Ovary (tissue), 9 donors: ENCODE results near the gene SYNM. TPM values are rescaled to one million over a fixed set of nuclear protein-coding genes. Genes with fewer than 3 reads are reported as not detected.
A peak's percentile ranks its signal among the peaks of the same experiment; 100 is the strongest.

ENCODE experiments used
- DNase-seq, 5 donors: peaks; one replicate each; pipeline ENCODE4 v3.0.0-alpha.2; 2019 to 2020
- H3K27ac ChIP-seq, 2 donors: fragments of 200-600 bp; one replicate each; pipeline versions ENCODE4 v1.5.1 to v1.8.0; 2019 to 2022
- H3K27me3 ChIP-seq: fragments of 200-600 bp; one replicate; pipeline ENCODE4 v1.8.0; 2022
- H3K36me3 ChIP-seq: fragments of 200-600 bp; sonication (generic); one replicate; pipeline ENCODE4 v1.5.1; 2019
- H3K4me1 ChIP-seq: one replicate; pipeline ENCODE4 v1.8.1; 2013; ENCODE audit warnings: mild to moderate bottlenecking, moderate library complexity; ENCODE audit not compliant: insufficient read depth
- H3K4me3 ChIP-seq: fragments of 200-600 bp; sonication (generic); one replicate; pipeline ENCODE4 v1.5.1; 2017
- H3K9me3 ChIP-seq, 2 donors: fragments of 200-600 bp in 1 of 2; sonication (generic) in 1 of 2; one replicate each; pipeline versions ENCODE4 v1.5.1 to v1.8.1; 2013 to 2019; ENCODE audit warnings: mild to moderate bottlenecking in 1 of 2, moderate library complexity in 1 of 2
- EP300 ChIP-seq: sonication (generic); formaldehyde crosslinking; IDR thresholded peaks from one replicate; pipeline ENCODE4 v1.6.1; 2017; ENCODE audit warnings: antibody characterized with exemption
- POLR2A ChIP-seq: fragments of 450-650 bp; IDR thresholded peaks from one replicate; pipeline ENCODE4 v1.6.1; 2017; ENCODE audit warnings: antibody characterized with exemption, mild to moderate bottlenecking, moderate library complexity
- WGBS, 3 donors: extraction: QIAGEN DNeasy Blood & Tissue Kit in 1 of 3; methylation state at CpG; one replicate each; pipeline versions ENCODE4 v1.1.5 to v1.1.7; 2013 to 2017; 5-methylcytosine and 5-hydroxymethylcytosine counted together
- intact Hi-C, 4 donors: fragments of 100-400 bp; cut with DNase I; formaldehyde crosslinking; loops; one replicate each; pipeline versions ENCODE4 v1.11.0 to v1.15.1; 2022 to 2023
- polyA plus RNA-seq, 2 donors: library from polyadenylated mRNA; stranded (reverse); fragments of 200-250 nt in 1 of 2; fragments of 350-450 nt in 1 of 2; fragmentation: Illumina TruSeq in 1 of 2; extraction: RNeasy Lipid Tissue Mini Kit (QIAGEN cat#74804) in 1 of 2; gene quantifications; one replicate each; pipeline ENCODE4 v1.2.3, GENCODE V29; 2013 to 2014
- total RNA-seq, 7 donors: library from RNA; depleted of rRNA in 2 of 7; stranded (reverse); fragments of >200 nt in 2 of 7; fragmentation: NEBNext Ultra II Directional in 3 of 7; extraction: Animal tissue kit (Norgen Biotek cat#: 25700) in 3 of 7; gene quantifications; one replicate each; pipeline versions ENCODE4 v1.1.0 to v1.2.4, GENCODE V29; 2016 to 2023
- TF ChIP-seq, protein P1 (sequence below), 3 donors: fragments of 450-650 bp in 2 of 3; fragments of 200-600 bp in 1 of 3; IDR thresholded peaks; one replicate each; pipeline versions ENCODE4 v1.5.1 to v1.8.0; 2016 to 2022; ENCODE audit warnings: antibody characterized with exemption in 3 of 3, mild to moderate bottlenecking in 1 of 3
- donor health status: DM: no; HTN: no; CAD: no; lungs with moderate emphysema.
- donor health status: DM: no; HTN: no; CAD: no.
- donor health status: Bipolar disorder and iron deficiency.
- donor health status: DM: yes; HTN: yes; CAD: no.
- donor health status: DM: no; HTN: no; CAD: no.
- donor health status: DM: yes; HTN: yes; CAD: no.

The SYNM gene
- total and polyA plus RNA-seq, 9 donors, result 4.5 to 54.0 (median 14.9) TPM

DNA sequence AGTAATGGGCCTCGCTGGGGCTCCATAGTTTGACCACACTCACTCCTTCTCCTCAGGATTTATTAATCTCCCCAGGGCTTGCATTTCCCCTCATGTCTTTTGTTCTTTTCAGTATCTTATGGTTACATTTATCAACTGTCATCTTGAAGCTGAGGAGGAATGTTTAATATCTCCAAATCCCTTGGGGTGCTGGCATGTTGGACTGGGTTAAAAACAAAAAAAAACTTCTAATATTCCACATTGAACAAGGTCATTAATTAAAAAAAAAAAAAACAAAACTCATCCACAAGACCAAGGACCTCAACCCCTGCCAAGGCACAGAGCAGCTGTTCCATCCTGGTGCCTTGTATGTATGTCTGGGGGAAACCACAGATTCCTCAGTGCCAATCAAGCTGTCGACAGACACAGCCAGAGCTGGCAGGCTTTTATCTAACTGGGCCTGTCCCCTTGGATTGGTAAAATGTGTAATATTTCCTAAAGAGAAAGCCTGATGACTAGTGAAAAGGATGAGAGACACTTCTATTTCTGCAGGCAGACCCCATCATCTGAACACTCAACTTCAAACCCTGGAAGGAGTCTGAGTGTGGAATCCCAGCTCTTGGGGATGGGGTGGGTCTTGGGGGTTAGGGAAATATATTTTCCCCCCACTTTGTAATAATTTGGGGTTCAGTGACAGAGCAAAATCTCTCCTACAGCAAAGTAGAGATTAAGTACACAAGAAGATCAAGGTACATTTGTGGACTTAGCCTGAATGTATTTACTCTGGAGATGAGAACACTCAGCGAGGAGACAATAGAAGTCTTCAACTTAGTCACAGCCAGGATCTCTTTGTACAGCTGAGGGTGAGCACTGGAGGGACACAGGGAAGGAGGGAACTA lies 75.4 kb downstream of the SYNM start:
- H3K4me3 ChIP-seq, result no peak overlapping the region
- WGBS, 3 donors, result 72 to 83% (median 76%) methylated on average over 3 of the region's 3 CpGs
- intact Hi-C loops, result no loop called here
- H3K27ac ChIP-seq, result no peak overlapping the region
- H3K9me3 ChIP-seq, result no peaks in the 10 kb centered on the region
- H3K4me1 ChIP-seq, result peaks cover 2% of the 10 kb centered on the region
- no peaks in the 10 kb centered on the region for H3K36me3 ChIP-seq
- no peak for TF ChIP-seq POLR2A
- TF ChIP-seq EP300, result no peak
- TF ChIP-seq, protein P1, sequence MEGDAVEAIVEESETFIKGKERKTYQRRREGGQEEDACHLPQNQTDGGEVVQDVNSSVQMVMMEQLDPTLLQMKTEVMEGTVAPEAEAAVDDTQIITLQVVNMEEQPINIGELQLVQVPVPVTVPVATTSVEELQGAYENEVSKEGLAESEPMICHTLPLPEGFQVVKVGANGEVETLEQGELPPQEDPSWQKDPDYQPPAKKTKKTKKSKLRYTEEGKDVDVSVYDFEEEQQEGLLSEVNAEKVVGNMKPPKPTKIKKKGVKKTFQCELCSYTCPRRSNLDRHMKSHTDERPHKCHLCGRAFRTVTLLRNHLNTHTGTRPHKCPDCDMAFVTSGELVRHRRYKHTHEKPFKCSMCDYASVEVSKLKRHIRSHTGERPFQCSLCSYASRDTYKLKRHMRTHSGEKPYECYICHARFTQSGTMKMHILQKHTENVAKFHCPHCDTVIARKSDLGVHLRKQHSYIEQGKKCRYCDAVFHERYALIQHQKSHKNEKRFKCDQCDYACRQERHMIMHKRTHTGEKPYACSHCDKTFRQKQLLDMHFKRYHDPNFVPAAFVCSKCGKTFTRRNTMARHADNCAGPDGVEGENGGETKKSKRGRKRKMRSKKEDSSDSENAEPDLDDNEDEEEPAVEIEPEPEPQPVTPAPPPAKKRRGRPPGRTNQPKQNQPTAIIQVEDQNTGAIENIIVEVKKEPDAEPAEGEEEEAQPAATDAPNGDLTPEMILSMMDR (IDR thresholded peaks at IDR 0.05), result no peak
- no peak for DNase-seq
- no peaks in the 10 kb centered on the region for H3K27me3 ChIP-seq

DNA sequence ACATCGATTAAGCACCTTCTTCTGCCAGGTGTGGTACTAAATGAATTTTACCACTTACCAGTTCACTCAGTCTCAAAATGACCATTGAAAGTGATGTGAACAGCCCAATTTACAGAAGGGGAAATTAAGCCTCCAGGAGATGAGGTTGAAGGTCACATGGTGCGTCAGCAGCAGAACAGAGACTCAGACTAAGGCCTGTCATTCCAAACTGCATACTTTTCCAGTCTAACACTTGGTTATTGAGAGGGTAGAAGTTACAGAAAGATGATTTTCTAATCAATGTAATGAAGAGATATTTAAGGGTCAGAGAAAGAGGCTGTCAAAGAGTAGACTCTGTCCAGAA lies 76.1 kb downstream of the SYNM start:
- Histone ChIP-seq H3K4me3 (no peak overlapping the region), H3K4me1 (no peaks in the 10 kb centered on the region), H3K36me3 (no peaks in the 10 kb centered on the region), H3K9me3 (no peaks in the 10 kb centered on the region), H3K27me3 (no peaks in the 10 kb centered on the region), H3K27ac (peak overlapping the region in 1 of 2 donors; percentile 5)
- TF ChIP-seq, protein P1 (IDR thresholded peaks at IDR 0.05), result no peak
- no peak for TF ChIP-seq POLR2A
- no peak for TF ChIP-seq EP300
- 94 to 98% (median 96%) methylated on average over 2 of the region's 2 CpGs for WGBS, 3 donors
- no peak for DNase-seq
- intact Hi-C loops, result no loop called here

DNA sequence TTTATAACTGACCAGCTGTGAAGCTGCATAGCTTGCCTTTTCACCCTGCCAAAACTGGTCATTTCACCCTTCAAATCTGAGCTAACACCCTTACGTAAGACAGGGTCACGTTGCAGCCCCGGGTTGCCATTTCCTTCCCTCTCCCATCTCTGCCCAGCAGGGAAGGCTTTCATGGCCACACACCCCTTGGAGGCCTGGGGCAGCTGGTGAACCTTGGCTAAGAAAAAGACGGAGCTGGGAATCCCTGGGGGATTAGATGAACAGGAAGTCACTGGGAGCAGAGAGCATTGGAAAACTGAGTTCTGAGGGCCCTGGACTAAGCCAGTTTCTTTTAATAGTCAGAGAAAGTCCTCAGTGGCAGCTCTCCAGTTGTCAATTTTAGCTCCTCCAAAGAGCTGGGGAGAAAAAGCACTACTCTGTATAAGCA lies 76.7 kb downstream of the SYNM start:
- WGBS, 3 donors, result 45 to 58% (median 48%) methylated on average over 4 of the region's 4 CpGs
- H3K4me3 ChIP-seq, result no peak overlapping the region
- intact Hi-C loops, result no loop called here
- H3K27ac ChIP-seq, result peak overlapping the region in 1 of 2 donors; percentile 5
- TF ChIP-seq, protein P1 (IDR thresholded peaks at IDR 0.05), result no peak
- no peak for TF ChIP-seq EP300
- TF ChIP-seq POLR2A, result no peak
- H3K4me1 ChIP-seq, result no peaks in the 10 kb centered on the region
- peak in 2 of 5 donors; percentile 44 to 45 for DNase-seq
- no peaks in the 10 kb centered on the region for H3K36me3 ChIP-seq
- H3K9me3 ChIP-seq, result no peaks in the 10 kb centered on the region
- H3K27me3 ChIP-seq, result no peaks in the 10 kb centered on the region

DNA sequence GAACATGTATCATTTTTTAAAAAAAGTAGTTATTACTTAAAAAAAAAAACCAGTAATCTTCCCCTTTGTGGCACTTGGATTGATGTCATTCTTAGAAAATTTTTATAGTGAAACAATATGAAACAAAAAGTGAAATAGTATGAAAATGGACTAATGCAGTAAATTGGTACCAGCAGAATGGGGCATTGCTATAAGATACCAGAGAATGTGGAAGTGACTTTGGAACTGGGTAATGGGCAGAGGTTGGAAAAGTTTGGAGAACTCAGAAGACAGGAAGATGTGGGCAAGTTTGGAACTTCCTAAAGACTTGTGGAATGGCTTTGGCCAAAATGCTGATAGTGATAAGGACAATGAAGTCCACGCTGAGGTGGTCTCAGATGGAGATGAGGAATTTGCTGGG lies 77.9 kb downstream of the SYNM start:
- no peak overlapping the region for H3K27ac ChIP-seq
- H3K4me3 ChIP-seq, result no peak overlapping the region
- 79 to 86% (median 86%) methylated on average over 1 of the region's 1 CpG for WGBS, 3 donors
- no peaks in the 10 kb centered on the region for H3K36me3 ChIP-seq
- no peaks in the 10 kb centered on the region for H3K4me1 ChIP-seq
- H3K9me3 ChIP-seq, result no peaks in the 10 kb centered on the region
- intact Hi-C loops, result no loop called here
- no peaks in the 10 kb centered on the region for H3K27me3 ChIP-seq
- TF ChIP-seq EP300 (no peak), POLR2A (no peak)
- TF ChIP-seq, protein P1 (IDR thresholded peaks at IDR 0.05), result no peak
- DNase-seq, result no peak

Other genes starting within 250 kb of the SYNM start
- gene PGPEP1L, start 97.3 kb upstream of the SYNM start, total RNA-seq, result not detected
- under 1 TPM in 1 of 2 donors, not detected in 1; 0.11 TPM for gene PGPEP1L, start 97.3 kb upstream of the SYNM start, polyA plus RNA-seq
- gene TTC23, start 144.5 kb downstream of the SYNM start, total RNA-seq, result 10 to 100 TPM; 15.9 to 31.0 (median 25.8) TPM
- gene TTC23, start 144.5 kb downstream of the SYNM start, polyA plus RNA-seq, result 10 to 100 TPM; 17.2 to 35.8 TPM
- 10 to 100 TPM; 16.6 to 39.7 (median 19.6) TPM for gene LRRC28, start 146.4 kb downstream of the SYNM start, total RNA-seq
- 10 to 100 TPM; 11.3 to 33.8 TPM for gene LRRC28, start 146.4 kb downstream of the SYNM start, polyA plus RNA-seq